ENCODE measurements around the gene SAP25.

Gene SAP25

DNA sequence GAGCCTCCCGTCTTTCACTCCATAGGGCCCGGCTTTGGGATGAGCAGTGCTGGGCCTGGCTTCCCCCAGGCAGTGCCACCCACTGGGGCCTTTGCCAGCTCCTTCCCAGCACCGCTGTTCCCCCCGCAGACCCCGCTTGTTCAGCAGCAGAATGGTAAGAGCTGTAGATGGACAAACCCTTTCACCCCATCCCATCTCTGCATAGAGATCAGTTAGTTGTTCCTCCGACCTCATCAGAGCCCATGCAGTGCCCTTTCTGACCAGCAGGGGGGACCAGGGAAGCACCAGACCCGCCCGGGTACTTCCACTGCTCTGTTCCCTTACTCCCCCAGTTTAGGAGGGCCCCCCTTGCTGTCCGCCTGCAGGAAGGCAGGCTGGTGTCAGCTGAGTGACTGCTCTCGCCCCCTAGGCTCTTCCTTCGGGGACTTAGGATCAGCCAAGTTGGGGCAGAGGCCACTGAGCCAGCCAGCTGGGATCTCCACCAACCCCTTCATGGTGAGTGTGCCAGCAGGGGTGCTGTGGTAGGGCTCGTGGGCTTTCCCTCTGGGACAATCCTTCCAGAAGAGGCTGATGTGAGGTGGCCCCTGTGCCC is 9.8 kb downstream of the SAP25 start:
- no peaks in the 10 kb centered on the region for H3K27me3 ChIP-seq (replicated peaks; ENCODE audit: insufficient read depth, low read length)
- no peaks in the 10 kb centered on the region for H4K20me1 ChIP-seq (ENCODE audit: insufficient read depth, low read length)
- peak; percentile 68 for DNase-seq
- H3K36me3 ChIP-seq (replicated peaks; ENCODE audit: insufficient read depth, low read length) = no peaks in the 10 kb centered on the region
- H3K4me3 ChIP-seq (ENCODE audit: low read length) = no peak overlapping the region
- no peaks in the 10 kb centered on the region for H3K79me2 ChIP-seq (ENCODE audit: low read length)
- H3K4me1 ChIP-seq (ENCODE audit: low read length) = no peaks in the 10 kb centered on the region
- no peak overlapping the region for H3K4me2 ChIP-seq (ENCODE audit: low read depth, low read length)
- H2AFZ ChIP-seq (ENCODE audit: low read length) = 0 out of 2 replicates have a peak overlapping the region, but pooled peaks have one; percentile 34
- H3K9ac ChIP-seq (ENCODE audit: low read length) = no peak overlapping the region
- no peaks in the 10 kb centered on the region for H3F3A ChIP-seq (ENCODE audit: insufficient read depth, low read length)
- H3K27ac ChIP-seq (ENCODE audit: low read length) = no peak overlapping the region
- peak; percentile 96 for TF ChIP-seq CTCF (IDR thresholded peaks at IDR 0.05; ENCODE audit: low read length)
- TF ChIP-seq EZH2 (optimal IDR thresholded peaks at IDR 0.05; ENCODE audit: low read depth, low read length) = no peak
- TF ChIP-seq EZH2phosphoT487 (IDR thresholded peaks at IDR 0.05; ENCODE audit: low read length) = no peak
- H3K9me3 ChIP-seq (replicated peaks; ENCODE audit: insufficient read depth, low read length) = no peaks in the 10 kb centered on the region
- H3K9me2 ChIP-seq (replicated peaks; ENCODE audit: insufficient read depth, low read length) = no peaks in the 10 kb centered on the region

- DNase-seq = no peak
- Histone ChIP-seq H3K9me3 (replicated peaks; ENCODE audit: insufficient read depth, low read length) (no peaks in the 10 kb centered on the region), H3K9ac (ENCODE audit: low read length) (no peak overlapping the region), H2AFZ (ENCODE audit: low read length) (no peak overlapping the region), H3K27ac (ENCODE audit: low read length) (no peak overlapping the region), H3K4me1 (ENCODE audit: low read length) (no peaks in the 10 kb centered on the region), H3K36me3 (replicated peaks; ENCODE audit: insufficient read depth, low read length) (no peaks in the 10 kb centered on the region), H3K4me2 (ENCODE audit: low read depth, low read length) (no peak overlapping the region), H3K27me3 (replicated peaks; ENCODE audit: insufficient read depth, low read length) (no peaks in the 10 kb centered on the region), H4K20me1 (ENCODE audit: insufficient read depth, low read length) (no peaks in the 10 kb centered on the region), H3K4me3 (ENCODE audit: low read length) (no peak overlapping the region), H3K79me2 (ENCODE audit: low read length) (no peaks in the 10 kb centered on the region), H3F3A (ENCODE audit: insufficient read depth, low read length) (no peaks in the 10 kb centered on the region), H3K9me2 (replicated peaks; ENCODE audit: insufficient read depth, low read length) (no peaks in the 10 kb centered on the region)
- TF ChIP-seq EZH2 (optimal IDR thresholded peaks at IDR 0.05; ENCODE audit: low read depth, low read length) (no peak), CTCF (IDR thresholded peaks at IDR 0.05; ENCODE audit: low read length) (no peak), EZH2phosphoT487 (IDR thresholded peaks at IDR 0.05; ENCODE audit: low read length) (no peak)
Observed at GRCh38 chr7:100563100-100563564, 10.6 kb downstream of the SAP25 start.

GRCh38 chr7:100562195-100563099 is 11.3 kb downstream of the SAP25 start:
- Histone ChIP-seq H2AFZ (ENCODE audit: low read length) (no peak overlapping the region), H3K36me3 (replicated peaks; ENCODE audit: insufficient read depth, low read length) (no peaks in the 10 kb centered on the region), H3K4me3 (ENCODE audit: low read length) (no peak overlapping the region), H3K4me2 (ENCODE audit: low read depth, low read length) (no peak overlapping the region), H3K79me2 (ENCODE audit: low read length) (no peaks in the 10 kb centered on the region), H3K4me1 (ENCODE audit: low read length) (no peaks in the 10 kb centered on the region), H4K20me1 (ENCODE audit: insufficient read depth, low read length) (no peaks in the 10 kb centered on the region), H3K9ac (ENCODE audit: low read length) (no peak overlapping the region), H3K27me3 (replicated peaks; ENCODE audit: insufficient read depth, low read length) (no peaks in the 10 kb centered on the region), H3K27ac (ENCODE audit: low read length) (no peak overlapping the region), H3F3A (ENCODE audit: insufficient read depth, low read length) (no peaks in the 10 kb centered on the region), H3K9me2 (replicated peaks; ENCODE audit: insufficient read depth, low read length) (no peaks in the 10 kb centered on the region), H3K9me3 (replicated peaks; ENCODE audit: insufficient read depth, low read length) (no peaks in the 10 kb centered on the region)
- TF ChIP-seq CTCF (IDR thresholded peaks at IDR 0.05; ENCODE audit: low read length) (no peak), EZH2 (optimal IDR thresholded peaks at IDR 0.05; ENCODE audit: low read depth, low read length) (no peak), EZH2phosphoT487 (IDR thresholded peaks at IDR 0.05; ENCODE audit: low read length) (no peak)
- no peak for DNase-seq

All from MM.1S (cell line).